HCT116 (cell line): ENCODE data around the gene TOMM70. TPM values are rescaled to one million over a fixed set of nuclear protein-coding genes. Genes with fewer than 3 reads are reported as not detected.

Experiments
- ATAC-seq: fragments of 200-7000 bp; cut with Tn5 transposase; 2 replicates; pipeline ENCODE4 v1.9.1; 2020; ENCODE audit warnings: mild to moderate bottlenecking, moderate library complexity
- BruUV-seq: library from RNA; stranded (reverse); fragments of 400-500 nt; replicated peaks from 2 replicates; lab custom pipeline; 2021; lab: Mats Ljungman, UMichigan
- CTCF ChIA-PET: fragments of 300-600 bp; sonication (Branson Sonifier 250); formaldehyde crosslinking; loops from one replicate; lab custom pipeline; 2021; ENCODE audit warnings: antibody characterized with exemption; lab: Charles Lee
- POLR2A ChIA-PET: fragments of 300-600, 350-600 bp; sonication (Branson Sonifier 250); formaldehyde crosslinking; loops from one replicate; lab custom pipeline; 2021; ENCODE audit warnings: antibody characterized with exemption; lab: Charles Lee
- RAD21 ChIA-PET, 2 experiments: fragments of 300-600 bp; sonication (Branson Sonifier 250); formaldehyde crosslinking; loops; one replicate each; lab custom pipeline; 2023; ENCODE audit warnings: low total read pairs in 2 of 2; ENCODE audit not compliant: uncharacterized antibody in 2 of 2, unreplicated experiment in 2 of 2, low non-redundant PET in 1 of 2; lab: Charles Lee
- DNase-seq: peaks from one replicate; pipeline ENCODE4 v3.0.0-alpha.2; 2010; ENCODE audit warnings: low read depth, low spot score
- H2AFZ ChIP-seq: fragments of 200-600 bp; shearing (Covaris generic), sonication (generic); 2 replicates; pipeline ENCODE4 v1.6.1; 2017; ENCODE audit warnings: low read depth, mixed run types, mixed read lengths, antibody characterized with exemption, low read length; ENCODE audit not compliant: poor library complexity, severe bottlenecking
- H3K27ac ChIP-seq: 2 replicates; pipeline ENCODE4 v1.5.1; 2012; ENCODE audit warnings: low read depth, low read length
- H3K27me3 ChIP-seq: fragments of 200-600 bp; sonication (generic); 2 replicates; pipeline ENCODE4 v1.6.1; 2016; ENCODE audit warnings: mixed run types, low read length, mixed read lengths; ENCODE audit not compliant: insufficient read depth
- H3K36me3 ChIP-seq, 2 experiments: fragments of 200-500 bp in 1 of 2; fragments of 200-600 bp in 1 of 2; sonication (Bioruptor generic) in 1 of 2; sonication (generic) in 1 of 2; 2 replicates each; pipeline versions ENCODE4 v1.5.1 to v1.6.1; 2014 to 2016; ENCODE audit warnings: low read length in 2 of 2, inconsistent platforms in 1 of 2, mixed read lengths in 1 of 2, mixed run types in 1 of 2; ENCODE audit not compliant: insufficient read depth in 2 of 2, control insufficient read depth in 1 of 2
- H3K4me1 ChIP-seq, 2 experiments: fragments of 200-600 bp in 1 of 2; sonication (generic) in 1 of 2; 2 replicates each; pipeline versions ENCODE4 v1.5.1 to v1.6.1; 2012 to 2017; ENCODE audit warnings: low read length in 2 of 2, inconsistent platforms in 1 of 2, mild to moderate bottlenecking in 1 of 2, mixed read lengths in 1 of 2, mixed run types in 1 of 2, moderate library complexity in 1 of 2; ENCODE audit not compliant: insufficient read depth in 2 of 2, control insufficient read depth in 1 of 2
- H3K4me2 ChIP-seq: fragments of 200-600 bp; sonication (generic); 2 replicates; pipeline ENCODE4 v1.6.1; 2017; ENCODE audit warnings: mixed run types, low read length, mixed read lengths
- H3K4me3 ChIP-seq, 2 experiments: fragments of 200-600 bp in 1 of 2; sonication (generic) in 1 of 2; replicated peaks in 1 of 2; 2 replicates each; pipeline ENCODE4 v1.5.1; 2011 to 2016; ENCODE audit warnings: low read length in 2 of 2, control low read depth in 1 of 2, low read depth in 1 of 2, mild to moderate bottlenecking in 1 of 2, mixed read lengths in 1 of 2, mixed run types in 1 of 2
- H3K79me2 ChIP-seq: fragments of 200-600 bp; sonication (generic); 2 replicates; pipeline ENCODE4 v1.6.1; 2017; ENCODE audit warnings: mild to moderate bottlenecking, mixed run types, low read length, moderate library complexity, mixed read lengths; ENCODE audit not compliant: insufficient read depth
- H3K9ac ChIP-seq: fragments of 200-600 bp; sonication (generic); 2 replicates; pipeline ENCODE4 v1.6.1; 2016; ENCODE audit warnings: low read length, mixed read lengths
- H3K9me2 ChIP-seq: fragments of 200-600 bp; sonication (generic), shearing (Covaris generic); 2 replicates; pipeline ENCODE4 v1.6.1; 2017; ENCODE audit warnings: mixed run types, mild to moderate bottlenecking, moderate library complexity; ENCODE audit not compliant: insufficient read depth
- H3K9me3 ChIP-seq, 2 experiments: fragments of 200-500 bp in 1 of 2; fragments of 200-600 bp in 1 of 2; sonication (Bioruptor generic) in 1 of 2; sonication (generic) in 1 of 2; 2 replicates each; pipeline ENCODE4 v1.6.1; 2014 to 2017; ENCODE audit warnings: low read length in 2 of 2, mixed read lengths in 2 of 2, inconsistent platforms in 1 of 2, low read depth in 1 of 2, mild to moderate bottlenecking in 1 of 2, mixed run types in 1 of 2, moderate library complexity in 1 of 2; ENCODE audit not compliant: control insufficient read depth in 1 of 2, insufficient read depth in 1 of 2
- H4K20me1 ChIP-seq: fragments of 200-600 bp; sonication (generic), shearing (Covaris generic); 2 replicates; pipeline ENCODE4 v1.6.1; 2017; ENCODE audit warnings: mixed run types, mild to moderate bottlenecking, moderate library complexity; ENCODE audit not compliant: insufficient read depth
- CEBPB ChIP-seq: IDR thresholded peaks from 2 replicates; pipeline ENCODE4 v1.6.1; 2012; ENCODE audit warnings: low read depth
- CTCF ChIP-seq, 3 experiments: fragments of 200-600 bp in 1 of 3; sonication (generic) in 1 of 3; IDR thresholded peaks in 2 of 3; conservative IDR thresholded peaks in 1 of 3; 2 replicates each; pipeline ENCODE4 v1.5.1; 2012 to 2017; ENCODE audit warnings: low read depth in 2 of 3, low read length in 2 of 3, antibody characterized with exemption in 1 of 3, borderline replicate concordance in 1 of 3, control low read depth in 1 of 3, mild to moderate bottlenecking in 1 of 3, mixed read lengths in 1 of 3, mixed run types in 1 of 3, moderate library complexity in 1 of 3; ENCODE audit not compliant: insufficient read depth in 1 of 3
- EGR1 ChIP-seq: IDR thresholded peaks from 2 replicates; pipeline ENCODE4 v1.6.1; 2012; ENCODE audit warnings: low read depth
- ELF1 ChIP-seq: IDR thresholded peaks from 2 replicates; pipeline ENCODE4 v1.6.1; 2012; ENCODE audit warnings: low read depth, borderline replicate concordance
- EZH2 ChIP-seq: fragments of 200-600 bp; sonication (generic); IDR thresholded peaks from 2 replicates; pipeline ENCODE4 v1.6.1; 2017; ENCODE audit warnings: antibody characterized with exemption, mixed run types
- FOSL1 ChIP-seq: IDR thresholded peaks from 2 replicates; pipeline ENCODE4 v1.6.1; 2012; ENCODE audit warnings: low read depth
- JUND ChIP-seq: IDR thresholded peaks from 2 replicates; pipeline ENCODE4 v1.6.1; 2012
- MAX ChIP-seq: IDR thresholded peaks from 2 replicates; pipeline ENCODE4 v1.6.1; 2012
- POLR2AphosphoS5 ChIP-seq: IDR thresholded peaks from 2 replicates; pipeline ENCODE4 v1.6.1; 2011; ENCODE audit warnings: mild to moderate bottlenecking, low read depth, low read length, moderate library complexity
- REST ChIP-seq: IDR thresholded peaks from 2 replicates; pipeline ENCODE4 v1.6.1; 2012; ENCODE audit warnings: low read depth
- SRF ChIP-seq: IDR thresholded peaks from 2 replicates; pipeline ENCODE4 v1.6.1; 2012; ENCODE audit warnings: low read depth
- YY1 ChIP-seq: IDR thresholded peaks from 2 replicates; pipeline ENCODE4 v1.6.1; 2011; ENCODE audit warnings: low read length, low read depth, moderate library complexity, mild to moderate bottlenecking; ENCODE audit not compliant: insufficient replicate concordance; ENCODE audit errors: extremely low read depth
- ZNF274 ChIP-seq: fragments of 200-500 bp; sonication (Bioruptor generic); IDR thresholded peaks from 2 replicates; pipeline ENCODE4 v1.6.1; 2014; ENCODE audit warnings: mild to moderate bottlenecking, low read depth, low read length, inconsistent platforms
- intact Hi-C: fragments of 100-400 bp; cut with micrococcal nuclease; formaldehyde crosslinking; loops from 2 replicates; pipeline ENCODE4 v1.10.0; 2022
- total RNA-seq: library from RNA; stranded (reverse); gene quantifications from one replicate; pipeline ENCODE4 v1.2.1, GENCODE V29; 2021; ENCODE audit not compliant: unreplicated experiment

Gene TOMM70
- total RNA-seq, 1 experiment from 2014 or later, result 54.9 TPM

- TF ChIP-seq CTCF (IDR thresholded peaks at IDR 0.05 in 2 of 3, conservative IDR thresholded peaks at IDR 0.05 in 1 of 3; ENCODE audit: borderline replicate concordance in 1 of 3, insufficient read depth in 1 of 3, low read depth in 2 of 3, low read length in 2 of 3), result no peak
Observed at GRCh38 chr3:100424261-100424660, 23.4 kb upstream of the TOMM70 start (continued).

GRCh38 chr3:100423611-100424010 lies 22.7 kb upstream of the TOMM70 start:
- no TSS peak for BruUV-seq
- Histone ChIP-seq H3K4me3 (no peak overlapping the region), H3K36me3 (no peaks in the 10 kb centered on the region), H3K27ac (no peak overlapping the region), H3K4me2 (no peak overlapping the region), H3K4me1 (peaks cover 0 to 4% of the 10 kb centered on the region in 2 experiments; a peak in 1 of 4 replicates), H3K79me2 (no peaks in the 10 kb centered on the region), H4K20me1 (no peaks in the 10 kb centered on the region), H3K9me3 (no peaks in the 10 kb centered on the region), H3K9ac (no peak overlapping the region), H3K27me3 (peaks cover 12% of the 10 kb centered on the region), H3K9me2 (no peaks in the 10 kb centered on the region), H2AFZ (no peak overlapping the region)
- DNase-seq (no peak), ATAC-seq (no peak)
- POLR2A ChIA-PET, result no interaction called here
- intact Hi-C loops, result no loop called here
- no peak for TF ChIP-seq REST
- TF ChIP-seq ZNF274, result no peak
- TF ChIP-seq POLR2AphosphoS5, result no peak
- TF ChIP-seq CTCF (IDR thresholded peaks at IDR 0.05 in 2 of 3, conservative IDR thresholded peaks at IDR 0.05 in 1 of 3; ENCODE audit: borderline replicate concordance in 1 of 3, insufficient read depth in 1 of 3, low read depth in 2 of 3, low read length in 2 of 3), result no peak
- TF ChIP-seq ELF1, result no peak
- no peak for TF ChIP-seq EGR1
- no peak for TF ChIP-seq YY1
- TF ChIP-seq CEBPB, result no peak
- no peak for TF ChIP-seq JUND
- no peak for TF ChIP-seq EZH2
- no peak for TF ChIP-seq MAX
- no peak for TF ChIP-seq FOSL1
- TF ChIP-seq SRF, result no peak
- RAD21 ChIA-PET, result no interaction called here
- CTCF ChIA-PET, result no interaction called here
